Gastroesophageal sphincter (tissue), 3 donors: ENCODE data around the gene NPC1.

ENCODE experiments used
- EP300 ChIP-seq: sonication (generic); formaldehyde crosslinking; IDR thresholded peaks from one replicate; pipeline ENCODE4 v1.6.1; 2017; ENCODE audit warnings: antibody characterized with exemption, mild to moderate bottlenecking
- POLR2AphosphoS5 ChIP-seq: sonication (generic); formaldehyde crosslinking; IDR thresholded peaks from one replicate; pipeline ENCODE4 v1.6.1; 2017; ENCODE audit warnings: antibody characterized with exemption
- TF ChIP-seq, protein P1 (sequence below), 4 experiments: fragments of 200-600 bp in 2 of 4; fragments of 450-650 bp in 2 of 4; sonication (generic) in 1 of 4; IDR thresholded peaks; one replicate each; pipeline ENCODE4 v1.5.1; 2017 to 2019; ENCODE audit warnings: antibody characterized with exemption in 4 of 4, mild to moderate bottlenecking in 2 of 4, moderate library complexity in 2 of 4

DNA sequence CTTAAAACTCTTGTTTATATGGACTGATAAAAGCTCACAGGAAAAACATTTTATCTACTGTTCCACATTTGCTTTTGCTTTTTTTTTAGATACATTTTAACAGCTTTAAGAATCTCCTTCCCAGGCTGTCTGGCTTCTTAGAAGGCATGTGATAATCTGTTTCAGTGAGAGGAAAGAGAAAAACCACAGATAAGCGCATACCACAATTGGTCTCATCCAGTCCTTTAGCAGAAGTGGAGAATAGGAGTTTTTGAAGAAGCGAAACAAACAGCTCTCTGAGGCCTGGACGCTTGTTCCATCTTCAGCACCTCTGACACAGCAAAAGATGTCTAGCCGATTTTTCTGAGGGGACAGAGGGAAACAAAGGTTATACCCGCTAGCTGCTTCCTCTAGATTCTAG, 45.4 kb downstream of the NPC1 start:
- TF ChIP-seq, protein P1, sequence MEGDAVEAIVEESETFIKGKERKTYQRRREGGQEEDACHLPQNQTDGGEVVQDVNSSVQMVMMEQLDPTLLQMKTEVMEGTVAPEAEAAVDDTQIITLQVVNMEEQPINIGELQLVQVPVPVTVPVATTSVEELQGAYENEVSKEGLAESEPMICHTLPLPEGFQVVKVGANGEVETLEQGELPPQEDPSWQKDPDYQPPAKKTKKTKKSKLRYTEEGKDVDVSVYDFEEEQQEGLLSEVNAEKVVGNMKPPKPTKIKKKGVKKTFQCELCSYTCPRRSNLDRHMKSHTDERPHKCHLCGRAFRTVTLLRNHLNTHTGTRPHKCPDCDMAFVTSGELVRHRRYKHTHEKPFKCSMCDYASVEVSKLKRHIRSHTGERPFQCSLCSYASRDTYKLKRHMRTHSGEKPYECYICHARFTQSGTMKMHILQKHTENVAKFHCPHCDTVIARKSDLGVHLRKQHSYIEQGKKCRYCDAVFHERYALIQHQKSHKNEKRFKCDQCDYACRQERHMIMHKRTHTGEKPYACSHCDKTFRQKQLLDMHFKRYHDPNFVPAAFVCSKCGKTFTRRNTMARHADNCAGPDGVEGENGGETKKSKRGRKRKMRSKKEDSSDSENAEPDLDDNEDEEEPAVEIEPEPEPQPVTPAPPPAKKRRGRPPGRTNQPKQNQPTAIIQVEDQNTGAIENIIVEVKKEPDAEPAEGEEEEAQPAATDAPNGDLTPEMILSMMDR (IDR thresholded peaks at IDR 0.05), result no peak
- no peak for TF ChIP-seq POLR2AphosphoS5
- TF ChIP-seq EP300, result no peak
